Mucosa of rectum (tissue), 2 donors: Measurements from ENCODE around the gene SLC2A1.

Source experiments
- H3K27ac ChIP-seq, 2 donors: one replicate each; pipeline ENCODE4 v1.7.0; 2013; ENCODE audit warnings: inconsistent platforms in 2 of 2, low read depth in 2 of 2, low read length in 2 of 2
- H3K27me3 ChIP-seq, 2 donors: one replicate each; pipeline ENCODE4 v1.7.0; 2013; ENCODE audit warnings: low read length in 2 of 2; ENCODE audit not compliant: control insufficient read depth in 2 of 2, insufficient read depth in 2 of 2
- H3K36me3 ChIP-seq, 2 donors: one replicate each; pipeline ENCODE4 v1.7.0; 2013; ENCODE audit warnings: low read length in 2 of 2; ENCODE audit not compliant: control insufficient read depth in 2 of 2, insufficient read depth in 2 of 2
- H3K4me1 ChIP-seq, 2 donors: one replicate each; pipeline ENCODE4 v1.7.0; 2013; ENCODE audit warnings: low read length in 2 of 2, mild to moderate bottlenecking in 1 of 2; ENCODE audit not compliant: control insufficient read depth in 2 of 2, insufficient read depth in 2 of 2
- H3K4me3 ChIP-seq, 2 donors: one replicate each; pipeline ENCODE4 v1.7.0; 2013; ENCODE audit warnings: low read length in 2 of 2
- H3K9ac ChIP-seq, 2 donors: one replicate each; pipeline ENCODE4 v1.7.0; 2013; ENCODE audit warnings: low read length in 2 of 2, low read depth in 1 of 2, mild to moderate bottlenecking in 1 of 2
- H3K9me3 ChIP-seq, 2 donors: one replicate each; pipeline ENCODE4 v1.7.0; 2013; ENCODE audit warnings: low read length in 2 of 2; ENCODE audit not compliant: control insufficient read depth in 2 of 2
- donor health status: healthy.
- donor health status: Normal muscosa, but diverticular disease.

SLC2A1 gene

DNA sequence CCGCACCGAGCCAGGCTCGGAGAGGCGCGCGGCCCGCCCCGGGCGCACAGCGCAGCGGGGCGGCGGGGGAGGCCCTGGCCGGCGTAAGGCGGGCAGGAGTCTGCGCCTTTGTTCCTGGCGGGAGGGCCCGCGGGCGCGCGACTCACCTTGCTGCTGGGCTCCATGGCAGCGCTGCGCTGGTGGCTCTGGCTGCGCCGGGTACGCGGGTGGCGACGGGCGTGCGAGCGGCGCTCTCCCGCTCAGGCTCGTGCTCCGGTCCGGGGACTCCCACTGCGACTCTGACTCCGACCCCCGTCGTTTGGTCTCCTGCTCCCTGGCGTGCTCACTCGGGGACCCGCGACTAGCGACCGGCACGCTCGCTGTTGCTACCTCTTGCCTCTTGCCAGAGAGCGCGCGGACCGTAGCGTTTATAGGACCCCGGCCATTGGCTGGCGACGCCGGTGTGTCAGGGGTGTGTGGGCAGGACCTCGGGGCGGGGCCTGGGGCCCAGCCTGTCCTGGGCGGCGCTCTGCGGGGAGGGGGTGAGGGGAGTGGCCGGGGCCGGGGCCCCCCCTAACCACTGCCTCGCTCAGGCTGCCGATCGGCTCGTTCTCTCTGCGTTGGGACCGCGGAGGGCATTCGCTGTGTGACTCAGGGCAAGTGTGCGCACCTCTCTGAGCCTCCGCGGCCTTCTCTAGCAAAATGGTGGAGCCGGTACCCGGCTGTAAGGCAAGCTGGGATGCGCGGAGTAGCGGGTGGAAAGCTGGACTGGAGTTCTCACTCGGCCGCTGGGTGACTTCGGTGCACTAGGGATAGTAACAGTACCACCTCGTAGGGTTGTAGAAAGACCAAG lies at the start of gene SLC2A1:
Gene SLC2A1, minus strand, starts transcription at position 381 of the 832 bp plus-strand sequence. Its CDS starts 217 bp downstream, at position 164.
- H3K4me1 ChIP-seq, result peaks cover 7 to 16% of the 10 kb centered on the region in 2 donors
- H3K27me3 ChIP-seq, result peaks cover 0 to 6% of the 10 kb centered on the region in 2 donors
- H3K4me3 ChIP-seq, result peak within 1 kb of the TSS; percentile 76 to 86
- no peaks in the 10 kb centered on the region for H3K9me3 ChIP-seq
- peak within 1 kb of the TSS; percentile 88 to 90 for H3K27ac ChIP-seq
- peak within 1 kb of the TSS; percentile 81 to 85 for H3K9ac ChIP-seq
- H3K36me3 ChIP-seq, result no peaks in the 10 kb centered on the region

DNA sequence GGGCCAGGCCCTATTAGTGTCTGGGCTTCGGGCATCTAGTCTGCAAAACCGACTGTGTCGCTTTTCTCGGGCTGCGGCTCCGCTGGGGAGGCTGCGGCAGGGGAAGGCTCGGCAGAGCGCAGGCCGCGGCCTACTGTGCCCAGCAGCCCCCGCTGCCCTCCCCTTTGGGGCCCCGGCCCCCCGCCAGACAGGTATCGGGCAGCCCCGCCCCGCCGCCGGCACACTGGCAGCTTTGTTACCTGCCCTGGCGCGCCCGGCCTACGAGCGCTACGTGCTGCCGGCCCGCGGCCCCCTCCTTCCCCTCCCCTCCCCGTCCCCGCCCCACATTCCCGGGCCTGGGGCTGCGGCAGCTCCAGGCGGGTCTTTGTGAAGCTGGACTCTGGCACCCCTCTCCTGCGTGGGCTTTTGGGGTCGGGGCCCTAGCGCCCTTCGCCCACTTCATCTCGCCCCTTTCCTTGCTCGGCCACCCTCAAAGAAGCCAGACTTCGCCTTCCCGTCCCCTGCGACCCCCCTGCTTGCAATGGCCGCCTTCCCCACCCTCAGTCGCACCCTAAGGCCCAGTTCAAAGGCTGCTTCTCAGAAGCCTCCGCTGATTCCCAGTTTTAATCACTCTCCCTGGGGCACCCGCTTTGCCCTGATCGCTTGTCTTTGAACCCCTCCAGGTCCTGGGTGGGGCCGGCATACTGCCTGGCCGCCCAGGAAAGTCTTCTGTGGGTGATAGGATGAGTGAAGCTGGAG lies 48.9 kb upstream of the SLC2A1 start:
- Histone ChIP-seq H3K36me3 (no peaks in the 10 kb centered on the region), H3K4me3 (no peak overlapping the region), H3K9ac (no peak overlapping the region), H3K27me3 (peaks cover 0 to 7% of the 10 kb centered on the region in 2 donors), H3K27ac (no peak overlapping the region), H3K4me1 (no peaks in the 10 kb centered on the region), H3K9me3 (no peaks in the 10 kb centered on the region)

DNA sequence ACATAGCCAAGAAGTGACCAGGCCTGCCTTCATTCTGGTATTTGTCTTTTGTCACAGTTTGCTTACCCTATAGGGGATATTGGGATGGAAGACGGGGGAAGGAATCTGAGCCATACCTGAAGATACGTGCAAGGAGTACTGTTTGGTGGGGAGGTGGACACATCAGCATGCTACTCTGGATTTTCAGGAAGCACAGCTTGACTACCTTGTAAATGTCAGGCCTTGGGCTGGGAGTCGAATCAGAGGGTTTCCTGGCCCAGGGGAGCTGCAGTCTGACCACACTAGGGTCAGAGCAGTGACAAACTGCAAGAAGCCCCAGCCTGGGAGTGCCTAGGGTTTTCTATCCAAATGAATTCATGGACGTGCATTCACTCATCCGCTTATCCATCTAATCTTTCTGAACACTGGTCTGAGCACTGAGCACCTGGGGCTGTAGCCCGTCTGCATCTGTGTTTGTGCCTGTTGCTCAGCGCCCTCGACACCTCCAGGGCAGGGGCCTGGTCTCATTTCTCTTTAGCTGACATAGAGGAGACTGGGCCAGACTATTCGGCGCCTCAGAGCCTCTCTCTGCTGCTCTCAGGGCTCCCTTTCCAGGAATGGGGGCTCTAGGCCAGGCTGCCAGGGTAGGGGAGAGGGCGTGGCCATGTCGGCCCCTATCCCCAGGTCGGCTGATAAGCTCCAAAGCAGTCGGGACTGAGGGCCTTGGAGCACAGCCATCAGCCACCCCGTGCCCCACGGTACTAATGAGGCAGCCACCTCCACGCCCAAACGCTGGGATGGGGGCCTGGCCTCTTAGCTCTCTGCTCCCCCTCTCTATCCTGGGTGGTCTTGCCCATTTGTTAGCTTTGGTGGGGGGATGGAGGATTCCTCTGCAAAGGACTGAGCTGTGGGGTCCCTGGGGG lies 47.0 kb upstream of the SLC2A1 start:
- H3K9me3 ChIP-seq, result no peaks in the 10 kb centered on the region
- peaks cover 0 to 7% of the 10 kb centered on the region in 2 donors for H3K27me3 ChIP-seq
- no peaks in the 10 kb centered on the region for H3K4me1 ChIP-seq
- H3K36me3 ChIP-seq, result no peaks in the 10 kb centered on the region
- no peak overlapping the region for H3K4me3 ChIP-seq
- no peak overlapping the region for H3K9ac ChIP-seq
- H3K27ac ChIP-seq, result no peak overlapping the region

DNA sequence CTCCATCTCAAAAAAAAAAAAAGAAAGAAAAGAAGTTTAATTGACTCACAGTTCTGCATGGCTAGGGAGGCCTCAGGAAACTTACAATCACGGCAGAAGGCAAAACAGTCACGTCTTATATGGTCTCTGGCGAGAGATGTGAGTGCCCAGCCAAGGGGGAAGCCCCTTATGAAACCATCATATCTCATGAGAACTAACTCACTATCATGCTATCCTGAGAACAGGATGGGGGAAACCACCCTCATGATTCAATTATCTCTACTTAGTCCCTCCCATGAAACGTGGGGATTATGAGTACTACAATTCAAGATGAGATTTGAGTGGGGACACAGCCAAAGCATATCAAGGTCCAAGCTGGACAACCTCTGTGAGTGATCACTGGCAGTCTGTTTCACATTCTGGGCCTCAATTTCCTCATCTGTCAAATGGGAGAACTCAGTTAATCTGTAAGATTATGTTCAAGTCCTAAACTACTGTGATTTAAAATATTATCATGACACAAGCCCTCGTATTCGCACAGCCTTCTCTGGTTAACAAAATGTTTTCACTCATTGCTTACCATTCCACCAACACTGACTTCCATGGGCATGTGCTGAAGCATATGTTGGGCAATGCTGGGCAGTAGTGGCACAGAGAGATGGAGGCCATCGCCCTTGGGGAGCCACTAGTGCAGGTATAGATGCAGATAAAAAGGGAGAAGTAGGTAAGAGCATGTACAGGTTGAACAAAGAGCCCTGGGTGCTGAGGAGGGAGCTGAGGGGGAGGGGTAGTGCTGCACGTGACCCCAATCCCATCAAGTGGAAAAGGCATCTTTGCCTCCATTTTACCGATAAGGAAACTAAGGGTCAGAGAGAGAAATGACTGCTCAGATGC lies 46.2 kb upstream of the SLC2A1 start:
- H3K27ac ChIP-seq, result no peak overlapping the region
- no peak overlapping the region for H3K9ac ChIP-seq
- no peaks in the 10 kb centered on the region for H3K4me1 ChIP-seq
- H3K9me3 ChIP-seq, result no peaks in the 10 kb centered on the region
- H3K4me3 ChIP-seq, result no peak overlapping the region
- no peaks in the 10 kb centered on the region for H3K36me3 ChIP-seq
- peaks cover 0 to 7% of the 10 kb centered on the region in 2 donors for H3K27me3 ChIP-seq

DNA sequence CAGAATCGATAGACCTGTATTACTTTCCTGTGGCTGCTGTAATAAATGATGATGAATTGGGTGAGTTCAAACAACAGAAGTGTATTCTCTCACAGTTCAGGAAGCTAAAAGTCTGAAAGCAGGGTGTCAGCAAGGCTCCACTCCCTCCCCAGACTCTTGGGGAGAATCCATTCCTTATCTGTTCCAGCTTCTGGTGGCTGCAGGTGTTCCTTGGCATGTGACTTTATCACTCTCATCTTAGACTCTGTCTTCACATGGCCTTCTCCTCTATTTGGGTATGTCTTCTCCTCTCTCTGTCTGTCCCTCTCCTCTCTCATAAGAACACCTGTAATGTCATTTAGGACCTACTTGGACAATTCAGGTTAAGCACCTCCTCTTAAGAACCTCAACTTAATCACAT lies 44.1 kb upstream of the SLC2A1 start:
- no peaks in the 10 kb centered on the region for H3K36me3 ChIP-seq
- H3K9me3 ChIP-seq, result no peaks in the 10 kb centered on the region
- no peaks in the 10 kb centered on the region for H3K4me1 ChIP-seq
- H3K4me3 ChIP-seq, result no peak overlapping the region
- no peak overlapping the region for H3K9ac ChIP-seq
- H3K27me3 ChIP-seq, result peaks cover 0 to 2% of the 10 kb centered on the region in 2 donors
- no peak overlapping the region for H3K27ac ChIP-seq

DNA sequence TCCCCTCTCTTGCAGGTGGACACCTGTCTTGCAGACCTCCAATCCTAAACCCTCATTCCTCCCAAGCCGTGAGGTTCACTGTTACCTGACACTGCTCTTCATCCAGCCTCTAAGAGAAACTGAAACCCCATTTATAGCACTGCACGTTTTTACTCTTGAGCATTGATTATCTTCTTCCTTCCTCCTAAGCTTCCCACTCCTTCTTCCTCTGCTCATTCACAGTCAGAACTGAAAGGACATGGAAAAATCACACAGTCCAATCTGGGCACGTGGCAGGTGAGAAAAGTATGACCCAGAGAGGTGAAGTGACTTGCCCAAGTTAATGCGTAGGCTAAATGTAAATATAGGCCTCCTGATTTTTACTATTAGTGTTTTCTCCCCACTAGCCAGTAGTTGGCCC lies 43.4 kb upstream of the SLC2A1 start:
- H3K36me3 ChIP-seq, result no peaks in the 10 kb centered on the region
- H3K27me3 ChIP-seq, result no peaks in the 10 kb centered on the region
- H3K4me3 ChIP-seq, result no peak overlapping the region
- H3K4me1 ChIP-seq, result no peaks in the 10 kb centered on the region
- no peak overlapping the region for H3K27ac ChIP-seq
- H3K9me3 ChIP-seq, result no peaks in the 10 kb centered on the region
- no peak overlapping the region for H3K9ac ChIP-seq

DNA sequence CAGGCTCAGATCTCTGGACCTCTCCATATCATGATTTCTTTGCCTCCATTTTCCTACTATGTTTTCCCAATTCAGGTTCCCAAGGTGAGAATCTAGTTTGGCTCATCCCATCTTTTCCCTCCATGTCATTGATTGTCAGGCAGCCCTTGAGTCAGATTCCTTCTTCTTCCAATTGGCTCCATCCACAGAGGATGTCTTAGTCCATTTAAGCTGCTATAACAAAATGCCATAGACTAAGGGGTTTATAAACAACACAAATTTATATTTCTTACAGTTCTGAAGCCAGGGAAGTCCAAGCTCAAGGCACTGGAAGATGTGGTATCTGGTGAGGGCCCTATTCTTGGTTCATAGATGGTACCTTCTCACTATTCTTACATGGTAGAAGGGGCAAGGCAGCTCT lies 42.8 kb upstream of the SLC2A1 start:
- Histone ChIP-seq H3K9ac (no peak overlapping the region), H3K27ac (no peak overlapping the region), H3K27me3 (no peaks in the 10 kb centered on the region), H3K4me3 (no peak overlapping the region), H3K9me3 (no peaks in the 10 kb centered on the region), H3K36me3 (no peaks in the 10 kb centered on the region), H3K4me1 (peaks cover 0 to 4% of the 10 kb centered on the region in 2 donors)

DNA sequence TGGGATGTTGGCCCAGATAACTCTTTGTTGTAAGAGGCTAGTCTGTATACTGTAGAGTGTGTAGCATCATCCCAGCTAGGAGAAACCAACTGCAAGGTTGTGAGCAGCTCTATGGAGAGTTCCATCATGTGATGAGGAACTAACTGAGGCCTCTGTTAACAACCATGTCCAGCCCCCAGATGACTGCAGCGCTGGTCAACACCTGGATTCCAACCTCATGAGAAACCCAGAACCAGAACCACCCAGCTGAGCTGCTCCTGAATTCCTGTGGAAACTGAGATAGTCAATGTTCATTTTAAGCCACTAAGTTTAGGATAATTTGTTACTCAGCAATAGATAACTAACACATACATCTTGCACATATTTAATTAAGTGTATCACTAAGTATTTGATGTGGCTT lies 41.6 kb upstream of the SLC2A1 start:
- Histone ChIP-seq H3K27ac (no peak overlapping the region), H3K9me3 (no peaks in the 10 kb centered on the region), H3K4me1 (peaks cover 0 to 7% of the 10 kb centered on the region in 2 donors), H3K27me3 (no peaks in the 10 kb centered on the region), H3K9ac (no peak overlapping the region), H3K36me3 (no peaks in the 10 kb centered on the region), H3K4me3 (no peak overlapping the region)

DNA sequence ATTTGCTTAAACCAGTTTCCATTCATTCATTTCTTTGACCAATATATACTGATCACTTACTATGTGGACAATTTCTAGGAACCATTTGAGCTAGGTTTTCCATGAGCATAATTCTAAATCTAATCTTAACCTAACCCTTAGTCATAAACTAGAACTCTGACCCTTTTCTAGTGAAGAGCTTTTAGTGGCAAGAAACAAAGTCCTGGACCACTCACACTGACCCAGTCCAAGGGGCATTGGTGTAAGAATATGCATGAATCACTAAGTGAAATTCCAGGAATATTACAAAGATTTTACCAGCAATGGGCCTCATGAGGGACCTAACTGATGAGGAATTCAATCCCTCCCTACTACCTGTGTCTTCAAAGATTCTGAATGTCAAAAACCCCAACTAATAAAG lies 40.6 kb upstream of the SLC2A1 start:
- no peaks in the 10 kb centered on the region for H3K27me3 ChIP-seq
- H3K9me3 ChIP-seq, result no peaks in the 10 kb centered on the region
- no peaks in the 10 kb centered on the region for H3K36me3 ChIP-seq
- H3K4me1 ChIP-seq, result peaks cover 0 to 7% of the 10 kb centered on the region in 2 donors
- H3K27ac ChIP-seq, result no peak overlapping the region
- no peak overlapping the region for H3K4me3 ChIP-seq
- no peak overlapping the region for H3K9ac ChIP-seq
